Measurements from ENCODE around the gene ANKRD45.

DNA sequence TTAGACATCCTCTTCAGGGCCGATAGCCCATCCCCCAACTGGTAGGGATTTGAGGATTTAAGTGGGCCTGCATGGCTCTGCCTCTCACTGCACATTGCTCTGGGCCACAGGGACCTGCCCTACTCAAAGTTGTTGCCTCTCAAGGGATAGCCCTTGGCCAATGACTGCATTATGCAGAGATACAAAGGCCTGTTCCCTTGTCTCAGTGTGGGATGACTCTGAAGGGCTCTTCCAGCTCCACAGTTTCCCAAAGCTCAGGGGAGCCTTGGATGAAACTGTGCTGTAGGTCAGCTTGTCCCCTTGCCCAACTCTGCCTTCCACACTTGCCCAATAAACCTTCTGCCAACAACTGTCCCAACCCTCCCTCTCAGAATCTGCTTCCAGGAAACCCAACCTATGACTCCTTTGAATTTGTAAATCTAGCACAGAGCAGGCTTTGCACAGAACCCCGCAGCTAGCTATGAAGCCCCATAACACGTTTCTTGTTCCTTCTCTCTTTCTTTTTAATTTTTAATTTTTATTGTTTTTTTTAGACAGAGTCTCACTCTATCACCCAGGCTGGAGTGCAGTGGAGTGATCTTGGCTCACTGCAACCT is 109.3 kb downstream of the ANKRD45 start:
- TF ChIP-seq, protein P1, sequence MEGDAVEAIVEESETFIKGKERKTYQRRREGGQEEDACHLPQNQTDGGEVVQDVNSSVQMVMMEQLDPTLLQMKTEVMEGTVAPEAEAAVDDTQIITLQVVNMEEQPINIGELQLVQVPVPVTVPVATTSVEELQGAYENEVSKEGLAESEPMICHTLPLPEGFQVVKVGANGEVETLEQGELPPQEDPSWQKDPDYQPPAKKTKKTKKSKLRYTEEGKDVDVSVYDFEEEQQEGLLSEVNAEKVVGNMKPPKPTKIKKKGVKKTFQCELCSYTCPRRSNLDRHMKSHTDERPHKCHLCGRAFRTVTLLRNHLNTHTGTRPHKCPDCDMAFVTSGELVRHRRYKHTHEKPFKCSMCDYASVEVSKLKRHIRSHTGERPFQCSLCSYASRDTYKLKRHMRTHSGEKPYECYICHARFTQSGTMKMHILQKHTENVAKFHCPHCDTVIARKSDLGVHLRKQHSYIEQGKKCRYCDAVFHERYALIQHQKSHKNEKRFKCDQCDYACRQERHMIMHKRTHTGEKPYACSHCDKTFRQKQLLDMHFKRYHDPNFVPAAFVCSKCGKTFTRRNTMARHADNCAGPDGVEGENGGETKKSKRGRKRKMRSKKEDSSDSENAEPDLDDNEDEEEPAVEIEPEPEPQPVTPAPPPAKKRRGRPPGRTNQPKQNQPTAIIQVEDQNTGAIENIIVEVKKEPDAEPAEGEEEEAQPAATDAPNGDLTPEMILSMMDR (IDR thresholded peaks at IDR 0.05), result no peak
- no peak for TF ChIP-seq EZH2 (IDR thresholded peaks at IDR 0.05; ENCODE audit: borderline replicate concordance, insufficient read depth, low read depth, low read length, poor library complexity, severe bottlenecking)

Measured in B cell (primary cell).